H9 (cell line): ENCODE results near the gene NRN1. TPM values are rescaled to one million over a fixed set of nuclear protein-coding genes. Genes with fewer than 3 reads are reported as not detected.

Experiments used
- DNase-seq: peaks from one replicate; pipeline ENCODE4 v3.0.0-alpha.2; 2017
- H2AFZ ChIP-seq: one replicate; pipeline ENCODE4 v1.6.1; 2013; ENCODE audit warnings: mild to moderate bottlenecking, low read length, control low read depth, moderate library complexity
- H2AK5ac ChIP-seq: 2 replicates; pipeline ENCODE4 v1.6.1; 2013; ENCODE audit warnings: low read length, control low read depth, mixed read lengths; ENCODE audit not compliant: insufficient read length
- H2BK120ac ChIP-seq: one replicate; pipeline ENCODE4 v1.6.1; 2013; ENCODE audit warnings: low read depth, mild to moderate bottlenecking, low read length, control low read depth, inconsistent platforms; ENCODE audit not compliant: poor library complexity, severe bottlenecking
- H2BK12ac ChIP-seq: 2 replicates; pipeline ENCODE4 v1.6.1; 2013; ENCODE audit warnings: low read length, control low read depth, mixed read lengths, low read depth; ENCODE audit not compliant: insufficient read length
- H2BK15ac ChIP-seq: 2 replicates; pipeline ENCODE4 v1.6.1; 2013; ENCODE audit warnings: low read depth, low read length, control low read depth
- H2BK20ac ChIP-seq: one replicate; pipeline ENCODE4 v1.6.1; 2013; ENCODE audit warnings: low read depth, mild to moderate bottlenecking, low read length, control low read depth, inconsistent platforms; ENCODE audit not compliant: poor library complexity, severe bottlenecking
- H2BK5ac ChIP-seq: 2 replicates; pipeline ENCODE4 v1.6.1; 2013; ENCODE audit warnings: low read length, control low read depth, mixed read lengths; ENCODE audit not compliant: insufficient read length
- H3K14ac ChIP-seq: 2 replicates; pipeline ENCODE4 v1.6.1; 2013; ENCODE audit warnings: low read length, control low read depth; ENCODE audit not compliant: insufficient read depth
- H3K18ac ChIP-seq: 2 replicates; pipeline ENCODE4 v1.6.1; 2013; ENCODE audit warnings: low read depth, mild to moderate bottlenecking, mixed read lengths, low read length, control low read depth; ENCODE audit not compliant: insufficient read length
- H3K23ac ChIP-seq: 2 replicates; pipeline ENCODE4 v1.6.1; 2013; ENCODE audit warnings: low read length, control low read depth, mixed read lengths, low read depth; ENCODE audit not compliant: insufficient read length
- H3K23me2 ChIP-seq: 2 replicates; pipeline ENCODE4 v1.6.1; 2013; ENCODE audit warnings: low read depth, mild to moderate bottlenecking, mixed read lengths, low read length, control low read depth; ENCODE audit not compliant: insufficient read length, poor library complexity, severe bottlenecking
- H3K27ac ChIP-seq: 2 replicates; pipeline ENCODE4 v1.5.1; 2013; ENCODE audit warnings: low read length, control low read depth, mixed read lengths, low read depth; ENCODE audit not compliant: insufficient read length
- H3K27me3 ChIP-seq: 2 replicates; pipeline ENCODE4 v1.6.1; 2013; ENCODE audit warnings: low read length, control low read depth, inconsistent platforms; ENCODE audit not compliant: insufficient read depth
- H3K4ac ChIP-seq: 2 replicates; pipeline ENCODE4 v1.6.1; 2013; ENCODE audit warnings: low read depth, mild to moderate bottlenecking, control low read depth, inconsistent platforms, low read length, moderate library complexity
- H3K4me1 ChIP-seq: 2 replicates; pipeline ENCODE4 v1.6.1; 2013; ENCODE audit warnings: low read length, control low read depth, inconsistent platforms; ENCODE audit not compliant: insufficient read depth
- H3K4me2 ChIP-seq: 2 replicates; pipeline ENCODE4 v1.6.1; 2013; ENCODE audit warnings: low read length, control low read depth, mixed read lengths; ENCODE audit not compliant: insufficient read length, insufficient read depth
- H3K56ac ChIP-seq: 2 replicates; pipeline ENCODE4 v1.6.1; 2013; ENCODE audit warnings: low read depth, mild to moderate bottlenecking, mixed read lengths, low read length, control low read depth; ENCODE audit not compliant: insufficient read length
- H3K79me1 ChIP-seq: 2 replicates; pipeline ENCODE4 v1.6.1; 2013; ENCODE audit warnings: low read depth, mild to moderate bottlenecking, moderate library complexity, low read length, control low read depth, inconsistent platforms; ENCODE audit not compliant: insufficient read depth, poor library complexity, severe bottlenecking
- H3K79me2 ChIP-seq: 2 replicates; pipeline ENCODE4 v1.6.1; 2013; ENCODE audit warnings: low read length, control low read depth, inconsistent platforms; ENCODE audit not compliant: insufficient read depth
- H3K9ac ChIP-seq: 2 replicates; pipeline ENCODE4 v1.6.1; 2013; ENCODE audit warnings: low read length, control low read depth, mixed read lengths; ENCODE audit not compliant: insufficient read length; ENCODE audit errors: extremely low read depth
- H3K9me3 ChIP-seq: one replicate; pipeline ENCODE4 v1.6.1; 2013; ENCODE audit warnings: low read depth, low read length, inconsistent platforms; ENCODE audit not compliant: control insufficient read depth
- H3T11ph ChIP-seq: one replicate; pipeline ENCODE4 v1.6.1; 2013; ENCODE audit warnings: mild to moderate bottlenecking, low read length, control low read depth, inconsistent platforms
- H4K20me1 ChIP-seq: one replicate; pipeline ENCODE4 v1.6.1; 2013; ENCODE audit not compliant: control insufficient read depth, insufficient read length, insufficient read depth
- H4K5ac ChIP-seq: 2 replicates; pipeline ENCODE4 v1.6.1; 2013; ENCODE audit warnings: low read depth, mild to moderate bottlenecking, mixed read lengths, low read length, control low read depth; ENCODE audit not compliant: insufficient read length
- H4K8ac ChIP-seq: replicated peaks from 2 replicates; pipeline ENCODE4 v1.6.1; 2013; ENCODE audit warnings: low read length, control low read depth, mixed read lengths, low read depth; ENCODE audit not compliant: insufficient read length
- H4K91ac ChIP-seq: 2 replicates; pipeline ENCODE4 v1.6.1; 2013; ENCODE audit warnings: low read depth, mild to moderate bottlenecking, moderate library complexity, mixed read lengths, low read length, control low read depth; ENCODE audit not compliant: insufficient read length
- H3K27ac Mint-ChIP-seq, 3 experiments: 2 replicates in 2 of 3; 3 replicates in 1 of 3; pipeline ENCODE4 v1.8.0; 2020 to 2021; ENCODE audit warnings: mixed read lengths in 3 of 3, mild to moderate bottlenecking in 1 of 3, moderate library complexity in 1 of 3
- H3K27me3 Mint-ChIP-seq: 2 replicates; pipeline ENCODE4 v1.8.0; 2021; ENCODE audit warnings: low read depth, mild to moderate bottlenecking, moderate library complexity, mixed read lengths
- H3K36me3 Mint-ChIP-seq, 3 experiments: 2 replicates in 2 of 3; 3 replicates in 1 of 3; pipeline ENCODE4 v1.8.0; 2020 to 2021; ENCODE audit warnings: low read depth in 3 of 3, mixed read lengths in 3 of 3; ENCODE audit not compliant: insufficient read depth in 1 of 3
- H3K4me1 Mint-ChIP-seq, 2 experiments: 2 replicates each; pipeline ENCODE4 v1.8.0; 2020; ENCODE audit warnings: mixed read lengths in 2 of 2
- H3K4me3 Mint-ChIP-seq, 2 experiments: 2 replicates in 1 of 2; 3 replicates in 1 of 2; pipeline ENCODE4 v1.8.0; 2020 to 2021; ENCODE audit warnings: mild to moderate bottlenecking in 2 of 2, mixed read lengths in 2 of 2, moderate library complexity in 1 of 2
- H3K9me3 Mint-ChIP-seq, 2 experiments: 2 replicates in 1 of 2; 3 replicates in 1 of 2; pipeline ENCODE4 v1.8.0; 2020; ENCODE audit warnings: mild to moderate bottlenecking in 2 of 2, mixed read lengths in 2 of 2, moderate library complexity in 1 of 2
- CTCF ChIP-seq: fragments of 200-600 bp; sonication (generic); conservative IDR thresholded peaks from 3 replicates; pipeline ENCODE4 v1.8.0; 2021; ENCODE audit warnings: antibody characterized with exemption, mild to moderate bottlenecking
- whole genome bisulfite sequencing: extraction: QIAGEN DNeasy Blood & Tissue Kit; methylation state at CpG from one replicate; pipeline ENCODE4 v1.1.7; 2013; ENCODE audit warnings: missing lambda C conversion rate, low lambda C conversion rate, mixed read lengths; ENCODE audit not compliant: insufficient read length; ENCODE audit errors: extremely low coverage; 5-methylcytosine and 5-hydroxymethylcytosine counted together
- total RNA-seq: library from RNA; stranded (reverse); gene quantifications from 2 replicates; pipeline ENCODE4 v1.2.1, GENCODE V29; 2021

Gene NRN1
- total RNA-seq, 1 experiment from 2014 or later, result not detected

- peaks cover 7% of the 10 kb centered on the region for H3K4me1 ChIP-seq
- no peaks in the 10 kb centered on the region for H3K79me1 ChIP-seq
- H3K18ac ChIP-seq, result no peak overlapping the region
- peaks cover 38% of the 10 kb centered on the region for H3K23me2 ChIP-seq
- Mint-ChIP-seq H3K36me3 (no peaks in the 10 kb centered on the region; a peak in 1 of 7 replicates), H3K27me3 (peaks cover 95% of the 10 kb centered on the region), H3K9me3 (peaks cover 0 to 9% of the 10 kb centered on the region in 2 experiments; a peak in 2 of 5 replicates), H3K27ac (no peak overlapping the region), H3K4me1 (peaks cover 55 to 67% of the 10 kb centered on the region in 2 experiments), H3K4me3 (peak overlapping the region in 1 of 2 experiments; percentile 87; a peak in 3 of 5 replicates)
- no peaks in the 10 kb centered on the region for H4K20me1 ChIP-seq
- no peak overlapping the region for H3K9ac ChIP-seq
- H4K91ac ChIP-seq, result no peak overlapping the region
- no peak overlapping the region for H2BK5ac ChIP-seq
- 100% methylated on average over 1 of the region's 13 CpGs for WGBS
- no peak overlapping the region for H3K27ac ChIP-seq
- no peak for TF ChIP-seq CTCF
- H3K56ac ChIP-seq, result no peak overlapping the region
- no peak overlapping the region for H2AK5ac ChIP-seq
- no peak overlapping the region for H4K5ac ChIP-seq
- H3K23ac ChIP-seq, result no peak overlapping the region
- H3K4ac ChIP-seq, result no peak overlapping the region
- no peak overlapping the region for H3K14ac ChIP-seq
- DNase-seq, result no peak
- H2BK15ac ChIP-seq, result no peak overlapping the region
- H3K79me2 ChIP-seq, result no peaks in the 10 kb centered on the region
- no peaks in the 10 kb centered on the region for H3K9me3 ChIP-seq
- no peak overlapping the region for H4K8ac ChIP-seq
- peak overlapping the region; percentile 89 for H3K4me2 ChIP-seq
- no peak overlapping the region for H2BK12ac ChIP-seq
- no peak overlapping the region for H2BK120ac ChIP-seq
- H3T11ph ChIP-seq, result no peak overlapping the region
- H2AFZ ChIP-seq, result no peak overlapping the region
- H2BK20ac ChIP-seq, result no peak overlapping the region
- H3K27me3 ChIP-seq, result peaks cover 69% of the 10 kb centered on the region
Measured at GRCh38 chr6:6005051-6006005, 1.4 kb downstream of the NRN1 start.
